Esophagus muscularis mucosa (tissue), 3 donors: Measurements from ENCODE around the gene SCNN1B.

Experiments used
- POLR2A ChIP-seq: fragments of 450-650 bp; IDR thresholded peaks from one replicate; pipeline ENCODE4 v1.6.1; 2017; ENCODE audit warnings: antibody characterized with exemption, moderate library complexity, mild to moderate bottlenecking, low read depth
- TF ChIP-seq, protein P1 (sequence below), 3 experiments: fragments of 200-600 bp in 2 of 3; fragments of 450-650 bp in 1 of 3; sonication (generic) in 2 of 3; IDR thresholded peaks; one replicate each; pipeline ENCODE4 v1.5.1; 2017 to 2019; ENCODE audit warnings: antibody characterized with exemption in 3 of 3, mild to moderate bottlenecking in 2 of 3, moderate library complexity in 1 of 3

DNA sequence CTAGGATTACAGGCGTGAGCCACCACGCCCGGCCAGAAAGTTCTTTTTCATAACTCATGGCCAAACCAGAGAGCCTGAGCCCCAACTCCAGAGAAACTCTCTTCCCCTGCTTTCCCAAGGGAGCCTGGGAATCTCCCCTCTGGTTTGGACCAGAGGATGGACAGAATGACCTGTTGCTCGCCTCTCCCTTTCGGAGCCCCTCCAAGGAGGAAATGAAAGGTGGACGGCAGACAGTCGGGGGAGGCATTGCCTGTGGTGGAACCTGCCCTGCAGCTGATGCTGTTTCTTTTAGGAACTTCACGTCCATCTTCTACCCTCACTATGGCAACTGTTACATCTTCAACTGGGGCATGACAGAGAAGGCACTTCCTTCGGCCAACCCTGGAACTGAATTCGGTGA is 65.5 kb downstream of the SCNN1B start:
- TF ChIP-seq, protein P1, sequence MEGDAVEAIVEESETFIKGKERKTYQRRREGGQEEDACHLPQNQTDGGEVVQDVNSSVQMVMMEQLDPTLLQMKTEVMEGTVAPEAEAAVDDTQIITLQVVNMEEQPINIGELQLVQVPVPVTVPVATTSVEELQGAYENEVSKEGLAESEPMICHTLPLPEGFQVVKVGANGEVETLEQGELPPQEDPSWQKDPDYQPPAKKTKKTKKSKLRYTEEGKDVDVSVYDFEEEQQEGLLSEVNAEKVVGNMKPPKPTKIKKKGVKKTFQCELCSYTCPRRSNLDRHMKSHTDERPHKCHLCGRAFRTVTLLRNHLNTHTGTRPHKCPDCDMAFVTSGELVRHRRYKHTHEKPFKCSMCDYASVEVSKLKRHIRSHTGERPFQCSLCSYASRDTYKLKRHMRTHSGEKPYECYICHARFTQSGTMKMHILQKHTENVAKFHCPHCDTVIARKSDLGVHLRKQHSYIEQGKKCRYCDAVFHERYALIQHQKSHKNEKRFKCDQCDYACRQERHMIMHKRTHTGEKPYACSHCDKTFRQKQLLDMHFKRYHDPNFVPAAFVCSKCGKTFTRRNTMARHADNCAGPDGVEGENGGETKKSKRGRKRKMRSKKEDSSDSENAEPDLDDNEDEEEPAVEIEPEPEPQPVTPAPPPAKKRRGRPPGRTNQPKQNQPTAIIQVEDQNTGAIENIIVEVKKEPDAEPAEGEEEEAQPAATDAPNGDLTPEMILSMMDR (IDR thresholded peaks at IDR 0.05), result no peak
- no peak for TF ChIP-seq POLR2A
